HG02623 (cell line): ENCODE data around the gene HEATR5A.
"Not testable (repeated sequence)": the region's sequence is repeated elsewhere in the genome, so short reads cannot be mapped to it uniquely, and the experiment has no call there.

ENCODE experiments used
- ATAC-seq: cut with Tn5 transposase; IDR thresholded peaks from one replicate; pipeline ENCODE4 v1.9.1; 2021; ENCODE audit warnings: moderate library complexity; ENCODE audit not compliant: unreplicated experiment

Gene HEATR5A

DNA sequence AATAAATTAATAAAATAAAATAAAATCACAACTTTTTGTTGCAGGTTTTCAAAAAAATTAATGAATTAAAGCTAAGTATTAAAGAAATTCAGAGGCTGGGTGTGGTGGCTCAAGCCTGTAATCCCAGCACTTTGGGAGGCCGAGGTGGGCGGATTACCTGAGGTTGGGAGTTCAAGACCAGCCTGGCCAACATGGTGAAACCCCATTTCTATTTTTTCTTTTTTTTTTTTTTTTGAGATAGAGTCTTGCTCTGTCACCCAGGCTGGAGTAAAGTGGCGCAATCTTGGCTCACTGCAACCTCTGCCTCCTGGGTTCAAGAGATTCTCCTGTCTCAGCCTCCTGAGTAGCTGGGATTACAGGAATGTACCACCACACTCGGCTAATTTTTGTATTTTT, 161.3 kb downstream of the HEATR5A start:
- ATAC-seq, result not testable (repeated sequence)

DNA sequence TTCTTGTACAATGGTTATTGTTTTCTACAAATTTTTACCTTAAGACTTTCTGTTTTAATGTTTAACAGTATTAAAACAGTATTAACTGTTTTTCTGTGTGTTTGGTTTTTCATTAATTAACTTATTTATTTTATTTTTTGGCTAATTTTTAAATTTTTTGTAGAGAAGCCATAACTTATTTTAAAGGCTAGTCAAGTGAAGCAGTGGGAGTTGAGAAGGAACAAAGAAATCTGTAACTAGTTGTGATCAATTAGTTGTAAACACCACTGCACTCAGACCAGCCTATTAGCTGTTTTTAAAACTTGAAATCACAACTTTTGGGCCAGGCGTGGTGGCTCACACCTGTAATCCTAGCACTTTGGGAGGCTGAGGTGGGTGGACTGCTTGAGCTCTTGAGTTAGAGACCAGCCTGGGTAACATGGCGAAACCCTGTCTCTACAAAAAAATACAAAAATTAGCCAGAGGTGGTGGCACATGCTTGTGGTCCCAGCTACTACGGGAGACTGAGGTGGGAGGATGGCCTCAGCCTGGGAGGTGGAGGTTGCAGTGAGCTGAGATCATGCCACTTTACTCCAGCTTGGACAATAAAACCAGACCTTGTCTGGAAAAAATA, 161.8 kb downstream of the HEATR5A start:
- no peak for ATAC-seq

DNA sequence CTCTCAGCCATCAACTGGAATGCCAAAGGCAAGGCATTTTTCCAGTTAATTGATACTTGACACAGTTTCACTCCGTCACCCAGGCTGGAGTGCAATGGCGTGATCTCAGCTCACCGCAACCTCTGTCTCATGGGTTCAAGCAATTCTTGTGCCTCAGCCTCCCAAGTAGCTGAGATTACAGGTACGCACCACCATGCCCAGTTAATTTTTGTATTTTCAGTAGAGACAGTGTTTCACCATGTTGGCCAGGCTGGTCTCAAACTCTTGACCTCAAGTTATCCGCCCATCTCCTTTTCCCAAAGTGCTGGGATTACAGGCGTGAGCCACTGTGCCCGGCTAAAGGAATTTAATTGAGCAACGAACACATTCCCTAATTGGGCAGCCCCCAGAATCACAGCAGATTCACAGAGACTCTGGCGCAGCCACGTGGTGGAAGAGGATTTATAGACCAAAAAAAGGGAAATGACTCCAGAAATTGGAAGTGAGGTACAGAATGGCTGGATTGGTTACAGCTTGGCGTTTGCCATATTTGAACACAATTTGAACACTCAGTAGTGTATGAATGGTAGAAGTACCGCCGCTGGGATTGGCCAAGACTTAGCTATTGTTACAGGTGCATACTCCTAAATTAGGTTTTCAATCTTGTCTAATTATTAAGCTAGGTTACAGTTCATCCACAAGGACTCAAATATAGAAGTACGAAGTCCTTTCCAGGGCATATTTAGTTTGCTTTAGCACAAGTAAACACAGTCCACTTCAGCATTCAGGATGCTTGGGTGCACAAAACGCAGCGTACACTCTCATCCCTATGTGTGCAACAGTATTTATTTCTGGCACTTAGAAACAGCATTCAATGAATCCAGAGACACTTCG, 162.6 kb downstream of the HEATR5A start:
- ATAC-seq, result not testable (repeated sequence)

DNA sequence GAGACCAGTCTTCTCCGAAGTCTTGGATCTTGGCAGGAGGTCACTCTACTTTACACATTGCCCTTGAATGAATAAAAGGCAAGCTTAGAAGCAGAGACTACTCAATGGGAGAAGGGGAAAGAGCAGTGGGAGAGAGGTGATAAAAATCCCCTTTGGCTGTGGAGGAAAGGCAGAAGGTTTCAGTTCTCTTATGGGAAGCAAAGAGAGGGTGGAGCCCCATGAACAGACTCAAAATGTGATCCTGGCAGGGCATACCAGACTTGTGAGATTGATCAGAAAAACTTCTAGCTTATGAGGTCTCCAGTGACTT, 163.2 kb downstream of the HEATR5A start:
- ATAC-seq, result no peak

GRCh38 chr14:31256534-31257243, 163.7 kb downstream of the HEATR5A start:
- ATAC-seq, result no peak

- ATAC-seq, result not testable (repeated sequence)
Measured at GRCh38 chr14:31255918-31256317, 164.4 kb downstream of the HEATR5A start.

GRCh38 chr14:31255286-31255685, 165.1 kb downstream of the HEATR5A start:
- ATAC-seq, result no peak

DNA sequence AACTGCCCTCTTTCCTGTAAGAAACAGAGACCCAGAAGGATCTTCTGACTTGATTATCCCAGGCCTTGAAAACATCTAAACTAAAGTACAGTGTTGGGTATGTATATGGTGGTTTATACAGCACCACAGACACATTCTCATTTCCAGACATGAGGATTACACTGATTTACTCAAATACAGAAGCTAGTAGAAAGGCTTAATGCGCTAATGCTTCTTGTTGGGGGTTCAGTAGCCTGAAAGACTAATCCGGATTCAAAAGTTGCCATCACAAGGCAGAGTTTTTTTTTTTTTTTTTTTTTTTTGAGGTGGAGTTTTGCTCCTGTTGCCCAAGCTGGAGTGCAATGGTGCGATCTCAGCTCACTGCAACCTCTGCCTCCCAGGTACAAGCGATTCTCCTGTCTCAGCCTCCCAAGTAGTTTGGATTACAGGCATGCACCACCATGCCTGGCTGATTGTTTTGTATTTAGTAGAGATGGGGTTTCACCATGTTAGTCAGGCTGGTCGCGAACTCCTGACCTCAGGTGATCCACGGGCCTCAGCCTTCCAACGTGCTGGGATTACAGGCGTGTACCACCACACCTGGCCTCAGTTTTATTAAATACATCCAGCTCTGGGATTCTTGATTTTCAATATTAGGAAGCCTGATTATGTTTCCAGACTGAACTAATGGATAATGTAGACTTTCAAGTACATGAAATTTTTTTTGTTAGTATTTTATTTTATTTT, 166.4 kb downstream of the HEATR5A start:
- ATAC-seq, result no peak

DNA sequence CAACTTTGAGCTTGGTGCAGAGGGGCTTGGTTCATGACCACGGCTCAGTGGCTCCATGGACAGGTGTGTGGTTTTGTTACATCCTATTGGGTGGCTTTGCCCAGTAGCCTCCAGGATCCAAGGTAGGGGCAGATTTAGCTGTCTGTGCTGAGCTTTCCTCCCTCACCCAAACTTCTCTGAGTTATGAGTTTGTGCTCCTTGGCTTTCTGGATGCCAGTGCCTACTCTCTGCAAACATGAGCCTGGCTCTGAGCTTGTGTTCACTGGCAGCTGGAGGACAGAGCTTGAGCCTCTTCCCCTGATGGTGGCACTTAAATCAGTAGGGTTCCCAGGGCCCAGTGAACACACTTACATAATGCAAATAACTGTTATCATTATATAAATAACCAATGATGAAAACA, 167.5 kb downstream of the HEATR5A start:
- ATAC-seq, result no peak

DNA sequence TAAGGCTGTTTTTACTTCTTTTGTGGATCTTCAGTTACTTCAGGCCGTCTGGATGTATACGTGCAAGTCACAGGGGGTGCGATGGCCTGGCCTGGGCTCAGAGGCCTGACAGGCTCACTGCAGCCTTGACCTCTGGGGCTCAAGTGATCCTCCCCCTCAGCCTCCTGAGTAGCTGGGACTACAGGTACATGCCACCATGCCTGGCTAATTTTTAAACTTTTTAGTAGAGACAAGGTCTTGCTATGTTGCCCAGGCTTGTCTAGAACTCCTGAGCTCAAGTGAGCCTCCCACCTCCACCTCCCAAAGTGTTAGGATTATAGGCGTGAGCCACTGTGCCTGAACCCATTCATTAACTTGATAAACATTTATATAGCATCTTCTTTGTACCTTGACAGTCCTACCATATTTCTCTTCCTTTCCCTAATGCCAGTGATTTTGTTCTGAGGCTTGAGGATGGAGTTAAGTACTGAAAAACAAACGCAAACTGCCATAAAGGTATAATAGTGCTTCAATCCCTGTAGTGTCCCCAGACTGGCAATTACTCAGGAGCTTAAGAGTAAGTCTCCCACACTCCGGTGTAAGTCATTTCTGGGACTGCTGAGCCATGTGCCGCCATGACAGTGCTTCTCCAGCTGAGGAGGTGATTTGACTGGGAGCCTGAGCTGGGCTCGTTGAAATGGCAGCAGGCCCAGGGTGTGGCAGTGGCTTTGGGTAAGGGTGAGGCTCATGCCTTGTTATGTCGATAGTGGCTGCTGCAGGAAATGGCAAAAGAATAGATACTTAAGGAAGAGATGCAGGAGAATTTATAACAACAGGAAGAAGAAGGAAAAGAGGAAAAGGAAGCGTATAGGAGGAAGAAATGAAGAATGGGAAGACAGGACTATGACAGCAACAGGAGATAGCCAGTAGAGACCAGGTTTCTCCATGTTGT, 169.1 kb downstream of the HEATR5A start:
- ATAC-seq, result no peak

- ATAC-seq, result no peak
Measured at GRCh38 chr14:31244626-31245025, 175.7 kb downstream of the HEATR5A start.

- ATAC-seq, result no peak
Measured at GRCh38 chr14:31243860-31244259, 176.5 kb downstream of the HEATR5A start.

DNA sequence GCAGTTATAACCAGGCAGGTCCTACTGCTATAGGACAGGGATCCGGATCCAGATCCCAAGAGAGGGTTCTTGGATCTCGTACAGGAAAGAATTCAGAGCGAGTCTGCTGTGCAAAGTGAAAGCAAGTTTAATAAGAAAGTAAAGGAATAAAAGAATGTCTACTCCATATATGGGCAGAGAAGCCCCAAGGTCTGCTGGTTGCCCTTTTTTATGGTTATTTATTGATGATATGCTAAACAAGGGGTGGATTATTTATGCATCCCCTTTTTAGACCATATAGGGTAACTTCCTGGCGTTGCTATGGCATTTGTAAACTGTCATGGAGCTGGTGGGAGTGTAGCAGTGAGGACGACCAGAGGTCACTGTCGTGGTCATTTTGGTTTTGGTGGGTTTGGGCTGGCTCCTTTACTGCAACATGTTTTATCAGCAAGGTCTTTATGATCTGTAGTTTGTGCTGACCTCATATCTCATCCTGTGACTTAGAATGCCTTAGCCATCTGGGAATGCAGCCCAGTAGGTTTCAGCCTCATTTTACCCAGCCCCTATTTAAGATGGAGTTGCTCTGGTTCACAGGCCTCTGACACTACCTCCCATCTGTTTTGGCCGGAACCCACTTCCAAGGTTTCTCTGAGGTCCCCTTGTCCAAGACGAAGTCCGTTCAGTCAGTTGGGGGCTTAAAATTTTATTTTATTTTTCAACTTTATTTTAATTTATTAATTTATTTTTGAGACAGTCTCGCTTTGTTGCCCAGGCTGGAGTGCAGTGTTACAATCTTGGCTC, 178.0 kb downstream of the HEATR5A start:
- not testable (repeated sequence) for ATAC-seq
